OCI-LY7 (cell line): ENCODE data around the gene NPFFR2. TPM values are rescaled to one million over a fixed set of nuclear protein-coding genes. Genes with fewer than 3 reads are reported as not detected.
"Not testable (repeated sequence)": the region's sequence is repeated elsewhere in the genome, so short reads cannot be mapped to it uniquely, and the experiment has no call there.

ENCODE experiments used
- BruUV-seq: library from RNA; stranded (reverse); fragments of 400-500 nt; replicated peaks from 2 replicates; lab custom pipeline; 2021; lab: Mats Ljungman, UMichigan
- CTCF ChIA-PET: fragments of 300-600 bp; sonication (Branson Sonifier 250); formaldehyde crosslinking; loops from one replicate; lab custom pipeline; 2022; ENCODE audit warnings: antibody characterized with exemption; ENCODE audit not compliant: unreplicated experiment; lab: Charles Lee
- POLR2A ChIA-PET: fragments of 300-600 bp; sonication (Branson Sonifier 250); formaldehyde crosslinking; loops from one replicate; lab custom pipeline; 2022; ENCODE audit warnings: antibody characterized with exemption; lab: Charles Lee
- DNase-seq: peaks from one replicate; pipeline ENCODE4 v3.0.0-alpha.2; 2015; ENCODE audit warnings: low spot score
- H2AFZ ChIP-seq: fragments of 200-600 bp; sonication (generic), shearing (Covaris generic); 2 replicates; pipeline ENCODE4 v1.6.1; 2014; ENCODE audit warnings: mild to moderate bottlenecking, antibody characterized with exemption, low read length, moderate library complexity
- H3K27ac ChIP-seq: fragments of 200-600 bp; sonication (generic); 2 replicates; pipeline ENCODE4 v1.5.1; 2014; ENCODE audit warnings: mixed run types, low read depth, mild to moderate bottlenecking, moderate library complexity, low read length, inconsistent platforms; ENCODE audit not compliant: poor library complexity, severe bottlenecking
- H3K36me3 ChIP-seq: fragments of 200-600 bp; sonication (generic); 2 replicates; pipeline ENCODE4 v1.6.1; 2014; ENCODE audit warnings: mild to moderate bottlenecking, antibody characterized with exemption, low read length, moderate library complexity, mixed read lengths; ENCODE audit not compliant: insufficient read depth
- H3K4me1 ChIP-seq: fragments of 200-600 bp; sonication (generic); 2 replicates; pipeline ENCODE4 v1.5.1; 2014; ENCODE audit warnings: mild to moderate bottlenecking, low read length; ENCODE audit not compliant: insufficient read depth, poor library complexity, severe bottlenecking
- H3K4me2 ChIP-seq: fragments of 200-600 bp; sonication (generic); 2 replicates; pipeline ENCODE4 v1.6.1; 2014; ENCODE audit warnings: mild to moderate bottlenecking, low read length
- H3K4me3 ChIP-seq: fragments of 200-600 bp; sonication (generic); 2 replicates; pipeline ENCODE4 v1.5.1; 2014; ENCODE audit warnings: mild to moderate bottlenecking, low read depth, low read length; ENCODE audit not compliant: poor library complexity, severe bottlenecking
- H3K79me2 ChIP-seq: fragments of 200-600 bp; sonication (generic); 2 replicates; pipeline ENCODE4 v1.6.1; 2016; ENCODE audit warnings: low read depth, mild to moderate bottlenecking, low read length, moderate library complexity, mixed read lengths; ENCODE audit not compliant: insufficient read depth
- H3K9me2 ChIP-seq: fragments of 200-600 bp; sonication (generic); 2 replicates; pipeline ENCODE4 v1.6.1; 2016; ENCODE audit warnings: mild to moderate bottlenecking, low read length, mixed read lengths; ENCODE audit not compliant: insufficient read depth
- H3K9me3 ChIP-seq: fragments of 200-600 bp; sonication (generic); 2 replicates; pipeline ENCODE4 v1.6.1; 2014; ENCODE audit warnings: mild to moderate bottlenecking, mixed run types, low read length, mixed read lengths
- H4K20me1 ChIP-seq: fragments of 200-600 bp; sonication (generic); 2 replicates; pipeline ENCODE4 v1.6.1; 2014; ENCODE audit warnings: mild to moderate bottlenecking, antibody characterized with exemption, low read length, moderate library complexity, mixed read lengths; ENCODE audit not compliant: insufficient read depth
- EZH2phosphoT487 ChIP-seq: fragments of 200-600 bp; sonication (generic); IDR thresholded peaks from 2 replicates; pipeline ENCODE4 v1.6.1; 2018; ENCODE audit warnings: low read depth, borderline replicate concordance, mild to moderate bottlenecking, mixed run types, antibody characterized with exemption, low read length, moderate library complexity, mixed read lengths
- intact Hi-C: fragments of 100-400 bp; cut with micrococcal nuclease; formaldehyde crosslinking; loops from one replicate; pipeline ENCODE4 v1.10.0; 2022; ENCODE audit not compliant: unreplicated experiment
- total RNA-seq, 2 experiments: library from RNA; depleted of rRNA in 1 of 2; stranded (reverse); fragments of >200 nt in 1 of 2; shearing (Covaris generic) in 1 of 2; gene quantifications; 2 replicates each; pipeline ENCODE4 v1.2.3, GENCODE V29; 2014 to 2022
- TF ChIP-seq, protein P1 (sequence below): fragments of 200-600 bp; sonication (generic); conservative IDR thresholded peaks from 2 replicates; pipeline ENCODE4 v1.5.1; 2014; ENCODE audit warnings: mild to moderate bottlenecking, antibody characterized with exemption, low read length, moderate library complexity, mixed read lengths

The NPFFR2 gene
- total RNA-seq, 2 experiments from 2014 or later: not detected

DNA sequence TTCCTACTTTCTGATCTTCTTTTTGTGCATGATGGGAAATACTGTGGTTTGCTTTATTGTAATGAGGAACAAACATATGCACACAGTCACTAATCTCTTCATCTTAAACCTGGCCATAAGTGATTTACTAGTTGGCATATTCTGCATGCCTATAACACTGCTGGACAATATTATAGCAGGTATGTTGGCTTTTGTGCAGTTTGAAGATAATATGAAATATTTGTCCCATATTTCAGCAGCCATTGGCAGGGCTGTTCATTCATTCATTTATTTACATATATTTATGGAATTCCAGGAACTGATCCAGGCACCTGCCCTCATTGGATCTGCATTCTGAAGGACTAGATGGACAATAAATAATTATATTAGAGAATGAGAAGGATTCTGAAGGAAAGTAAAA is 96.9 kb downstream of the NPFFR2 start:
- no peak for DNase-seq
- BruUV-seq: no TSS peak
- no peaks in the 10 kb centered on the region for H3K9me2 ChIP-seq
- ChIA-PET POLR2A (no interaction called here), CTCF (no interaction called here)
- no peaks in the 10 kb centered on the region for H3K9me3 ChIP-seq
- H2AFZ ChIP-seq: no peak overlapping the region
- no peaks in the 10 kb centered on the region for H3K79me2 ChIP-seq
- H3K36me3 ChIP-seq: no peaks in the 10 kb centered on the region
- no peak overlapping the region for H3K4me2 ChIP-seq
- H3K4me1 ChIP-seq: no peaks in the 10 kb centered on the region
- no peak overlapping the region for H3K27ac ChIP-seq
- intact Hi-C loops: no loop called here
- no peaks in the 10 kb centered on the region for H4K20me1 ChIP-seq
- TF ChIP-seq, protein P1, sequence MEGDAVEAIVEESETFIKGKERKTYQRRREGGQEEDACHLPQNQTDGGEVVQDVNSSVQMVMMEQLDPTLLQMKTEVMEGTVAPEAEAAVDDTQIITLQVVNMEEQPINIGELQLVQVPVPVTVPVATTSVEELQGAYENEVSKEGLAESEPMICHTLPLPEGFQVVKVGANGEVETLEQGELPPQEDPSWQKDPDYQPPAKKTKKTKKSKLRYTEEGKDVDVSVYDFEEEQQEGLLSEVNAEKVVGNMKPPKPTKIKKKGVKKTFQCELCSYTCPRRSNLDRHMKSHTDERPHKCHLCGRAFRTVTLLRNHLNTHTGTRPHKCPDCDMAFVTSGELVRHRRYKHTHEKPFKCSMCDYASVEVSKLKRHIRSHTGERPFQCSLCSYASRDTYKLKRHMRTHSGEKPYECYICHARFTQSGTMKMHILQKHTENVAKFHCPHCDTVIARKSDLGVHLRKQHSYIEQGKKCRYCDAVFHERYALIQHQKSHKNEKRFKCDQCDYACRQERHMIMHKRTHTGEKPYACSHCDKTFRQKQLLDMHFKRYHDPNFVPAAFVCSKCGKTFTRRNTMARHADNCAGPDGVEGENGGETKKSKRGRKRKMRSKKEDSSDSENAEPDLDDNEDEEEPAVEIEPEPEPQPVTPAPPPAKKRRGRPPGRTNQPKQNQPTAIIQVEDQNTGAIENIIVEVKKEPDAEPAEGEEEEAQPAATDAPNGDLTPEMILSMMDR: no peak
- TF ChIP-seq EZH2phosphoT487: no peak
- no peak overlapping the region for H3K4me3 ChIP-seq

DNA sequence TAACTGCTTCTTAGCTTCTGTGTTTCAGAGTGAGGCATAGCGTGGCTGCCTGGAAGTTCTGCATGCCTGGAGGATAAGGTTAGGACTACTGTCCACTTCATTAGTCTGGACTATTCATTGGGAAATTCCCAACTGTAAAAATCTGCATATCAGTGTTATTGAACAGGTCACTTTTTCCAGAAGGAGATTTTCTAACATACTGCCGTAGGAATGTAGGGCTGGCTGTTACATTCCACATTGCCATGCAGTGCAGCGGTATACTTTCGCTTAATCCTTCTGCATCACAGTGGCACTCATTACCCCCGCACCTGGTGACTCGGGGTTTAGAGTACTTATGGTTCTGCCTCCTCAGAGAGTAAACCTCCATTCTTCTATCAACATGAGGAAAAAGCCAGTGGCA is 104.6 kb downstream of the NPFFR2 start:
- no peaks in the 10 kb centered on the region for H3K9me3 ChIP-seq
- DNase-seq: no peak
- no TSS peak for BruUV-seq
- H2AFZ ChIP-seq: no peak overlapping the region
- CTCF ChIA-PET: no interaction called here
- no peak overlapping the region for H3K27ac ChIP-seq
- POLR2A ChIA-PET: interaction anchor here (0.6 kb wide), 1 partner anchor 56 kb away, joined by 5 read pairs; no protein-coding TSS in a partner anchor
- H4K20me1 ChIP-seq: no peaks in the 10 kb centered on the region
- intact Hi-C loops: no loop called here
- no peaks in the 10 kb centered on the region for H3K36me3 ChIP-seq
- H3K9me2 ChIP-seq: no peaks in the 10 kb centered on the region
- no peaks in the 10 kb centered on the region for H3K4me1 ChIP-seq
- TF ChIP-seq, protein P1: no peak
- TF ChIP-seq EZH2phosphoT487: no peak
- H3K4me3 ChIP-seq: no peak overlapping the region
- H3K79me2 ChIP-seq: no peaks in the 10 kb centered on the region
- H3K4me2 ChIP-seq: no peak overlapping the region

DNA sequence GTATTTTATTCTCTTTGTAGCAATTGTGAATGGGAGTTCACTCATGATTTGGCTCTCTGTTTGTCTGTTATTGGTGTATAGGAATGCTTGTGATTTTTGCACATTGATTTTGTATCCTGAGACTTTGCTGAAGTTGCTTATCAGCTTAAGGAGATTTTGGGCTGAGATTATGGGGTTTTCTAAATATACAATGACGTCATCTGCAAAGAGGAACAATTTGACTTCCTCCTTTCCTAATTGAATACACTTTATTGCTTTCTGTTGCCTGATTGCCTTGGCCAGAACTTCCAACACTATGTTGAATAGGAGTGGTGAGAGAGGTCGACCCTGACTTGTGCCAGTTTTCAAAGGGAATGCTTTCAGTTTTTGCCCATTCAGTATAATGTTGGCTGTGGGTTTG is 108.2 kb downstream of the NPFFR2 start:
- H3K36me3 ChIP-seq, BruUV-seq, H3K4me3 ChIP-seq, H3K4me2 ChIP-seq, H3K9me3 ChIP-seq, H3K9me2 ChIP-seq, H3K4me1 ChIP-seq, DNase-seq, CTCF ChIA-PET, H4K20me1 ChIP-seq, H3K27ac ChIP-seq, intact Hi-C loops, H2AFZ ChIP-seq, H3K79me2 ChIP-seq: not testable (repeated sequence)
- POLR2A ChIA-PET: interaction anchor here (1.5 kb wide), 1 partner anchor 45 kb away, joined by 3 read pairs; no protein-coding TSS in a partner anchor
